ENCODE measurements around the gene POU2AF1. TPM values are rescaled to one million over a fixed set of nuclear protein-coding genes. Genes with fewer than 3 reads are reported as not detected.

Gene POU2AF1
- total and polyA plus RNA-seq, 2 of the 8 experiments (the other 6 are each of a cell fraction or from before 2014, with no cell fraction given) = not detected

GRCh38 chr11:111310088-111310487 is 69.0 kb downstream of the POU2AF1 start (continued):
- TF ChIP-seq MAX (IDR thresholded peaks at IDR 0.05) (no peak), RBBP5 (IDR thresholded peaks at IDR 0.05; ENCODE audit: borderline replicate concordance, low read depth, low read length) (no peak), BCL11A (IDR thresholded peaks at IDR 0.05; ENCODE audit: low read depth in 2 of 2, low read length in 2 of 2) (no peak), TAF7 (optimal IDR thresholded peaks at IDR 0.05; ENCODE audit: borderline replicate concordance, low read depth, low read length) (no peak), YY1 (IDR thresholded peaks at IDR 0.05; ENCODE audit: low read depth, low read length) (no peak), TCF12 (IDR thresholded peaks at IDR 0.05; ENCODE audit: low read depth, low read length) (no peak)

Data from H1 (cell line).